Activated CD8-positive, alpha-beta memory T cell treated with anti-CD3 and anti-CD28 coated beads, Interleukin-2, amount 50 U/mL, for 48 hours (primary cell): ENCODE results near the gene ACOT8.
"Not testable (repeated sequence)": the region's sequence is repeated elsewhere in the genome, so short reads cannot be mapped to it uniquely, and the experiment has no call there.

Source experiments
- DNase-seq: peaks from one replicate; pipeline ENCODE4 v3.0.0-alpha.2; 2020

The ACOT8 gene

GRCh38 chr20:45823949-45824835 lies 33.0 kb downstream of the ACOT8 start:
- DNase-seq: peak; percentile 75

GRCh38 chr20:45822857-45823256 lies 34.3 kb downstream of the ACOT8 start:
- no peak for DNase-seq

- DNase-seq: no peak
These were observed 35.2 kb downstream of the ACOT8 start for GRCh38 chr20:45821947-45822346.

GRCh38 chr20:45819466-45819865 lies 37.7 kb downstream of the ACOT8 start:
- DNase-seq: no peak

GRCh38 chr20:45818239-45818638 lies 39.0 kb downstream of the ACOT8 start:
- DNase-seq: no peak

- DNase-seq: no peak
These were observed 39.6 kb downstream of the ACOT8 start for GRCh38 chr20:45817376-45818194.

GRCh38 chr20:45816951-45817350 lies 40.2 kb downstream of the ACOT8 start:
- no peak for DNase-seq

GRCh38 chr20:45814314-45814713 lies 42.9 kb downstream of the ACOT8 start:
- DNase-seq: no peak

GRCh38 chr20:45813489-45813888 lies 43.7 kb downstream of the ACOT8 start:
- DNase-seq: no peak

- no peak for DNase-seq
These were observed 44.2 kb downstream of the ACOT8 start for GRCh38 chr20:45813006-45813340.

- DNase-seq: peak; percentile 95
These were observed 44.8 kb downstream of the ACOT8 start, which contains the start of gene UBE2C for GRCh38 chr20:45812157-45813005. TSS of gene UBE2C (plus strand) at chr20:45812644. CDS start at chr20:45812696, 52 bp downstream.

- no peak for DNase-seq
These were observed 46.8 kb downstream of the ACOT8 start for GRCh38 chr20:45810191-45810970.

- DNase-seq: no peak
These were observed 55.3 kb downstream of the ACOT8 start for GRCh38 chr20:45801851-45802250.

GRCh38 chr20:45798935-45799642 lies 58.1 kb downstream of the ACOT8 start:
- peak; percentile 67 for DNase-seq

- DNase-seq: not testable (repeated sequence)
These were observed 59.2 kb downstream of the ACOT8 start for GRCh38 chr20:45797955-45798354.

- not testable (repeated sequence) for DNase-seq
These were observed 59.7 kb downstream of the ACOT8 start for GRCh38 chr20:45797510-45797909.

- DNase-seq: no peak
These were observed 60.7 kb downstream of the ACOT8 start for GRCh38 chr20:45796337-45797065.

GRCh38 chr20:45792317-45793118 lies 64.7 kb downstream of the ACOT8 start:
- no peak for DNase-seq
